ENCODE measurements around the gene POMP. TPM values are rescaled to one million over a fixed set of nuclear protein-coding genes. Genes with fewer than 3 reads are reported as not detected.

POMP gene
- total RNA-seq, 1 experiment from 2014 or later = 102 TPM

DNA sequence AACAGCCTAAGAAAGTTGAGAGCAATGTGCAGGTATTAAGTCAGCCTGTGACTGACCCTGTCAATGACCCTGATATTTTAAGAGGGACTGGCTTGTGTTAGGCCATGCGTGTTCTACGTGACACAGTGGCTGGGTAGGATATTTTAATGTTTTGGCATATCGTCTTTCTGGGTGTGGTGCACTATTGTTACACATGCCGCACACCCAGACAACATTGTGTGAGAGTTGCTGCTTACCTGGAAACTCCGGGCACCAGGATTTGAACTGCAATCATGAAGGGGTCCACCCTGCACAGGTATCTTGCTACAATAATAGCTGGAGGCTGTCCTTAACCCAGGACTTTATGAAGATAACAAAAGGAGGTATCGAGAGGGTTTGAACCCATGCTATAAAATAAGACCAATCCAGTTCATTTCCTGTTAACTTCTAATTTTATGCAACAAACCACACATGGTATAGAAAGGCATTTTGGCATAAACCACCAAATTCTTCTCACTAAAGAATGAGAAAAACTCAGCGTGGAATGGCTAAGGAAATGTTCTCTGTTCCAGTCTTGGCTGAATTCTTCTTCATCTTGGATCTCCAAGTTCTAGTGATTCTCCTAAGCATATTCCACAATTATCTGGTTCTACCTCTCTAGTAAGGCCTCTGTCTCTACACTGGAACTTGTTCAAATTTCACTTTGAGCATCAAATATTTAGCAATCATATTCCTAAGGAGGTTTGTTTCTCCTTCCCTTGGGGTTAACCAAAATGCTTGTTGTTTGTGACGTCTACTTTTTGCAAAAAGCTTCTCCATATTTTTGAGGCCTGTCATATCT lies 38.7 kb upstream of the POMP start:
- Mint-ChIP-seq H3K27ac (no peak overlapping the region), H3K4me1 (peaks cover 13% of the 10 kb centered on the region in 2 experiments)
- TF ChIP-seq, protein P1, sequence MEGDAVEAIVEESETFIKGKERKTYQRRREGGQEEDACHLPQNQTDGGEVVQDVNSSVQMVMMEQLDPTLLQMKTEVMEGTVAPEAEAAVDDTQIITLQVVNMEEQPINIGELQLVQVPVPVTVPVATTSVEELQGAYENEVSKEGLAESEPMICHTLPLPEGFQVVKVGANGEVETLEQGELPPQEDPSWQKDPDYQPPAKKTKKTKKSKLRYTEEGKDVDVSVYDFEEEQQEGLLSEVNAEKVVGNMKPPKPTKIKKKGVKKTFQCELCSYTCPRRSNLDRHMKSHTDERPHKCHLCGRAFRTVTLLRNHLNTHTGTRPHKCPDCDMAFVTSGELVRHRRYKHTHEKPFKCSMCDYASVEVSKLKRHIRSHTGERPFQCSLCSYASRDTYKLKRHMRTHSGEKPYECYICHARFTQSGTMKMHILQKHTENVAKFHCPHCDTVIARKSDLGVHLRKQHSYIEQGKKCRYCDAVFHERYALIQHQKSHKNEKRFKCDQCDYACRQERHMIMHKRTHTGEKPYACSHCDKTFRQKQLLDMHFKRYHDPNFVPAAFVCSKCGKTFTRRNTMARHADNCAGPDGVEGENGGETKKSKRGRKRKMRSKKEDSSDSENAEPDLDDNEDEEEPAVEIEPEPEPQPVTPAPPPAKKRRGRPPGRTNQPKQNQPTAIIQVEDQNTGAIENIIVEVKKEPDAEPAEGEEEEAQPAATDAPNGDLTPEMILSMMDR (conservative IDR thresholded peaks at IDR 0.05) = no peak

More for the DNA sequence above, 38.7 kb upstream of the POMP start:
- Histone ChIP-seq H3K4ac (ENCODE audit: low read depth, low read length) (no peak overlapping the region), H3K23me2 (ENCODE audit: insufficient read length, low read depth, low read length, poor library complexity, severe bottlenecking) (no peaks in the 10 kb centered on the region), H4K8ac (replicated peaks; ENCODE audit: insufficient read length, low read depth, low read length) (no peak overlapping the region), H3K56ac (ENCODE audit: insufficient read length, low read depth, low read length) (no peak overlapping the region), H3K18ac (ENCODE audit: insufficient read length, low read depth, low read length) (no peak overlapping the region), H4K91ac (ENCODE audit: insufficient read length, low read depth, low read length) (no peak overlapping the region), H2AFZ (ENCODE audit: low read length) (no peak overlapping the region), H3K9ac (ENCODE audit: extremely low read depth, insufficient read length, low read length) (no peak overlapping the region), H2BK20ac (ENCODE audit: low read depth, low read length, poor library complexity, severe bottlenecking) (no peak overlapping the region), H3K9me3 (ENCODE audit: control insufficient read depth, low read depth, low read length) (no peaks in the 10 kb centered on the region), H4K20me1 (ENCODE audit: control insufficient read depth, insufficient read depth, insufficient read length) (no peaks in the 10 kb centered on the region), H3T11ph (ENCODE audit: low read length) (no peak overlapping the region), H4K5ac (ENCODE audit: insufficient read length, low read depth, low read length) (no peak overlapping the region), H3K14ac (ENCODE audit: insufficient read depth, low read length) (no peak overlapping the region), H2BK120ac (ENCODE audit: low read depth, low read length, poor library complexity, severe bottlenecking) (no peak overlapping the region), H3K4me1 (ENCODE audit: insufficient read depth, low read length) (no peaks in the 10 kb centered on the region; the same call in 1 of the 2 replicates), H3K27ac (ENCODE audit: insufficient read length, low read depth, low read length) (no peak overlapping the region), H2BK15ac (ENCODE audit: low read depth, low read length) (no peak overlapping the region), H3K79me2 (ENCODE audit: insufficient read depth, low read length) (no peaks in the 10 kb centered on the region), H3K4me2 (ENCODE audit: insufficient read depth, insufficient read length, low read length) (no peak overlapping the region), H3K23ac (ENCODE audit: insufficient read length, low read depth, low read length) (no peak overlapping the region), H3K79me1 (ENCODE audit: insufficient read depth, low read depth, low read length, poor library complexity, severe bottlenecking) (no peaks in the 10 kb centered on the region), H3K27me3 (ENCODE audit: insufficient read depth, low read length) (no peaks in the 10 kb centered on the region), H2BK5ac (ENCODE audit: insufficient read length, low read length) (no peak overlapping the region), H2AK5ac (ENCODE audit: insufficient read length, low read length) (no peak overlapping the region), H2BK12ac (ENCODE audit: insufficient read length, low read depth, low read length) (no peak overlapping the region)
- no peak for DNase-seq
- Mint-ChIP-seq H3K4me3 (no peak overlapping the region), H3K36me3 (ENCODE audit: insufficient read depth in 1 of 3, low read depth in 3 of 3) (no peaks in the 10 kb centered on the region; a peak in 1 of 7 replicates), H3K27me3 (ENCODE audit: low read depth) (peaks cover 7% of the 10 kb centered on the region), H3K9me3 (no peaks in the 10 kb centered on the region)
- WGBS (ENCODE audit: extremely low coverage, insufficient read length, low lambda C conversion rate) = no CpG with 5 or more reads among the region's 8 CpGs

All from H9 (cell line).